Measurements from ENCODE around the gene MYL1.

The MYL1 gene

DNA sequence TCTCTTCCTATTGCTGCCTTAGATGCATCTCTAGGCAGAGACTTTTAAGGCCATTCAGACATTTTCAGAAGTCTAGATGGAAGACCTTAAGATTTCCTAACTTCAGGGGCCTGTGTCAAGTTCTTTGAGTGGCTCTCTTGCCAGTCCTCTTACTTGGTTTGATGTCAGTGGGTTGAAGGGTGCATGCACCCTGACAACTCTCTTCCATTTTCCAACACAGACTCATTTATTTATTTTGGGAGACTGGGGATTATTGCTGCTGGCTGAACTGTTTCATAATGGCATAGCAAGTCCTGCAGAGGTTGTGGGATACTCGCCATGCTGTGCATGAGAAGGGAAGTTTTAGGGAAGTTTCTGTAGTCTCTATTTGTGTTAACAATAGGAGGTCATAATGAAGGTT lies 50.7 kb downstream of the MYL1 start:
- DNase-seq, result no peak

DNA sequence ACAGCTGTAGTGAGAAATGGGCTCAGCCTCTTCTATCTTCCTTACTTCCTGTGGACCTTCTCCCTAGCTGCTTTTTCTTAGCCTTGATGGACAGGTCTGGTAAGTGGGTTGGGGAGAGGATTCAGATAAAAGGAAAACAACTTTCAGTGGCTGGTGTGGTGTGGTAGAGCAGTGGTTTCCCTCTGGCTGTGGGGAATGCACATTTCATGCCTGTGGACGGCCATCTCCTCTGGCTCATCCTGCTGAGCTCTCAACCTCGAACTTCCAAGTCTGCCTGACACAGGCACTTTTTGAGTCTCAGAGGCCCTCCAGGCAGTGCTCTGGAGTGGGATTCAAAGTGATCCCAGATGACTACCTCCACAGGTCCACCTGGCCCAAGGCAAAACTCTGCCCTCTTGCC lies 51.1 kb downstream of the MYL1 start:
- DNase-seq, result no peak

DNA sequence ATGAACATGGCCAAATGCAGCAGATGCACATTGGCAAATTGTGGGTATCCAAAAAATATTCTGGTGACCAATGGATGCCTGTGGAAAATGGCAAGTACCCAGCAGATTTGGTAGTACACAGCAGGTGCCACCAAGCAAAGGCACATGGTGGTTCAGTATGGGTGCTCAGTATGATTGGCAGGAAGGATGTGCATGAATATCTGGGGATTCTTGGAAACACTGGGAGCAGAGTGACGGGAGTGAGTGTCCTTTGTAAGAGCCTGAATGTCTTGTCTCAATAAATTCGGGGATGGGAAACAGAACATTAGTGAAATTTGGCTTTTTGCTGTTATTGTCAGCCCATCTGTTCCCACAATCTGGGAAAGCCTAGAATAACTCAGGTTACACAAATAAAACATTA lies 52.9 kb downstream of the MYL1 start:
- DNase-seq, result no peak

DNA sequence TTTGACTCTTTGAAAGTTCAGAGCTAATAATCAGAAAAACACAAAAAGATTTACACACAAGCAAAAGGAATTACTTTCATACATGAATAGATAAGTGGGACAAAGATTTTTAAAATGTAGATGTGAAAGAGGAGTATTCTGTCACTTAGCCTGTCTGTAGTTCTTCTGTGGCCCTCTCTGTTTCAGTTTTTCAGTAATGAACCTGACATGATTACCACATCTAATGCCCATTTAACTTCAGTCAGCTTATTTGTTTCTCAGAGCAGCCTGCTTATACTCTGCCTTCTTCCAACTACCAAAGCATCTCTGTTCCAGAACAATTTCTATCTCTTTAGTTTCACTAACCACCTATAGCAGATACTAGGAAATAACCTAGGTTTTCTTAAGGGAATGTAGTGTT lies 55.3 kb downstream of the MYL1 start:
- DNase-seq, result no peak

DNA sequence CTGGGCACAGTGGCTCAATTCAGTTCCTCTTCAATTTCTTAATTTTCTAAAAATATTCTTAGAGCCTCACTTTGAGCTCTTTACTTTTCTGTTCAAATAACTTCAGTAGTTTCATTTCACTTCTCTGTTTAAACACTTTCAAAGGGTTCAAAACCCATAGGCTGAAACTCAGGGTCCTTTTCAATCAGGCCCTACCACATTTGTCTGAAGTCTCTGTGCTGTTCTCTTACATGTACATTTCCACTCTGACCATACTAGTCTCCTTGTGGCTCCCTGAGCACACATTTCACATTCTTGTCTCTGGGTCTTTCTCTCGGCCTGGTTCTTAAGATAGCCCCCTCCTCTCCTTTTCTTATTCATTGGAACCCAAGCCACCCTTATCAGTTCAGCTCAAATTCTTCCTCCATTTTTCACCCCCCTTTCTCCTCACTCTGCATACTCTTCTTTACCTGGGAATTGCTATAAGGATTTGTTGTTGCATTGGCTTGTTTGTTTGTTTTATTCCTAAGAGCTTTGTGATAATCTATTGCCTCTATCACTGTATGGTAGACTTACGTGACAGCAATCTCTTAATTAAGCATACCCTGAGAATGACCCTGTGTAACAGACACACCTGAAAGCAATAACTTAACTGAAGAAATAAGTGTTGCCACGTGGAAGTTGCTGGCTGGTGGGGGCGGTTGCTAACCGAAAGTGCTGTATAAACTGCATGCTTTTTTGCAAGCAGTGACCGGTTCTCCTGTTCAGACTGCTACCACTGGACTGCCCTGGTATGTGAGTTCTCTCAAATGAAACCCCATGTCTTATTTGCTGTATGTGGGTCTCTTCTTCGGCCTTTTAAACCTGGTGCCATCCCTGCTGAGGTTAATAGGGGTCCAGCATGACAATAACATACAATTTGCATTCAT lies 62.0 kb downstream of the MYL1 start:
- no peak for DNase-seq

DNA sequence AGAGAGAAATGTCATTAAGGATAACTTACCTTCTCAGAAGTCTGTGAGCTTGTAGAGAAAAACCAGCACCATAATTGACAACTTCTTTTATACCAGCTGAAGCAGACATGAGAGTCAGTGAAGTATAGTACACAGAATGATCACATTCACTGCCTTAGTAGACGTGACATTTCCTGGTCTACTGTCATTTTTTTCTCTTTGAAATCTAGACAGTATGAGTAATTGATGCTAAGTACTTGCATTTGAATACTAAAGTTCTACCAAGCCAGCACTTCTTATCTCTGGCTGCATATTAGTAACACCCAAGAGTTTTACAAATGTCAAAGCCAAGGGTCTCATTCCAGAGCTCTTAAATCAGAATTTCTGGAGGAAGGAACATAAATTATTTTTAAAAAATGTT lies 64.4 kb downstream of the MYL1 start:
- DNase-seq, result no peak
